ENCODE measurements around the gene NRG3.

The NRG3 gene

DNA sequence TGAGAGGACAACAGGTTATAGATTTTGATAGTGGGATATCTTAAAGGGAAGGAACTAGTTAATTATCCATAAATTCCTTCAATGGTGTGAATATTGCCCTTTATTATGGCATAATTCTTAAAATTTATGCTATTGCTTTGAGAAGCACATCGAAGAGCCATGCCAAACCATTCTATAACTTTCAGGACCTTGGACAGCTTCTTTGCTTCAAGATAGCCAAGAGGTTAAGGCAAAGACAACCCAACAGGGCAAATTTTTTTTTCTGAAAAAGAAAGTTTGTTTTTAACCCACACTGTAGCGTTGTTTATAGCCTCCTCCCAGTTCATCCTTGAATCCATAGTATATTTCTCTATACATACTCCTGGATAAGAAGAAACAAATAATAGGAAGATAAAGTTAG is 103.2 kb downstream of the NRG3 start:
- no peak overlapping the region for H3K4ac ChIP-seq (ENCODE audit: low read depth, low read length)
- DNase-seq, result peak in 1 of 2 donors; percentile 61
- H2BK5ac ChIP-seq (ENCODE audit: low read depth, low read length, poor library complexity), result no peak overlapping the region
- H3K27me3 ChIP-seq (ENCODE audit: insufficient read depth, low read length), result no peaks in the 10 kb centered on the region
- H3K79me2 ChIP-seq (ENCODE audit: control insufficient read depth, insufficient read depth, low read length, poor library complexity), result no peaks in the 10 kb centered on the region
- H3K9me3 ChIP-seq (ENCODE audit: insufficient read depth, low read depth, low read length), result no peaks in the 10 kb centered on the region
- H3K4me2 ChIP-seq (ENCODE audit: low read length), result no peak overlapping the region
- WGBS (ENCODE audit: extremely low coverage, insufficient coverage, insufficient read length), result no CpG with 5 or more reads among the region's 2 CpGs
- no peak overlapping the region for H3K9ac ChIP-seq (ENCODE audit: low read length)
- no peak overlapping the region for H3K18ac ChIP-seq (ENCODE audit: low read length)
- no peak overlapping the region for H3K14ac ChIP-seq (ENCODE audit: low read length)
- H2AK5ac ChIP-seq (ENCODE audit: low read length), result no peak overlapping the region
- H3K79me1 ChIP-seq (ENCODE audit: low read length), result no peaks in the 10 kb centered on the region
- H3K4me1 ChIP-seq (ENCODE audit: control insufficient read depth in 1 of 2, insufficient read depth in 2 of 2, low read length in 2 of 2), result no peaks in the 10 kb centered on the region
- H3K36me3 ChIP-seq (ENCODE audit: control insufficient read depth in 1 of 2, insufficient read depth in 2 of 2, low read length in 2 of 2), result no peaks in the 10 kb centered on the region
- H4K91ac ChIP-seq (ENCODE audit: low read depth, low read length), result no peak overlapping the region
- H2BK12ac ChIP-seq (ENCODE audit: low read length), result no peak overlapping the region
- H2BK120ac ChIP-seq (ENCODE audit: insufficient read depth, low read length, poor library complexity), result no peak overlapping the region
- no peak overlapping the region for H3K4me3 ChIP-seq (ENCODE audit: low read depth, low read length)
- no peak overlapping the region for H2AFZ ChIP-seq (ENCODE audit: insufficient read depth, low read length, poor library complexity)
- H3K23ac ChIP-seq (ENCODE audit: low read length), result no peak overlapping the region
- no peak overlapping the region for H3K27ac ChIP-seq (ENCODE audit: low read depth, low read length)
- no peak overlapping the region for H4K8ac ChIP-seq (ENCODE audit: low read depth, low read length)
- H4K12ac ChIP-seq (ENCODE audit: low read depth, low read length), result no peak overlapping the region

DNA sequence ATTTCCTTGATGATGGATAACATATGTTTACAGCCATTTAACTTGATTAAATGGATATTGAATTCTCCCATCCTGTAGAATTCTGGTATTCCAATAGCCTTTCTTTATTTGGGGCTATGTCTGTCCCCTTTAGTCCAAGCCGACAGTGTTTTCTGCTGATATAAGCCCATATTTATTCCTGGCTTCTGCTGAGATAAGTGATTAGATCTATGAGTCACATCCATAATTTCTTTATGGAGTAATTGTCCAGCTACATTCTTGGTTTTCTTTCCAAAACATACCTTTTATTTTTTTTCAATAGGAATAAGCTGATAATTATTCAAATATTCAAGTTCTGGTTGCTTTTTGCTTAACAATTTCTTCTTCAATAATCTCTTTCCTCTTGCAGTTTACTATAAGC is 106.7 kb downstream of the NRG3 start:
- Histone ChIP-seq H3K9me3 (ENCODE audit: insufficient read depth, low read depth, low read length) (no peaks in the 10 kb centered on the region), H3K18ac (ENCODE audit: low read length) (no peak overlapping the region), H3K27ac (ENCODE audit: low read depth, low read length) (no peak overlapping the region), H3K36me3 (ENCODE audit: control insufficient read depth in 1 of 2, insufficient read depth in 2 of 2, low read length in 2 of 2) (no peaks in the 10 kb centered on the region), H3K4me3 (ENCODE audit: low read depth, low read length) (no peak overlapping the region), H3K4me2 (ENCODE audit: low read length) (no peak overlapping the region), H3K27me3 (ENCODE audit: insufficient read depth, low read length) (no peaks in the 10 kb centered on the region), H2BK120ac (ENCODE audit: insufficient read depth, low read length, poor library complexity) (no peak overlapping the region), H3K14ac (ENCODE audit: low read length) (no peak overlapping the region), H2BK12ac (ENCODE audit: low read length) (no peak overlapping the region), H4K8ac (ENCODE audit: low read depth, low read length) (no peak overlapping the region), H3K79me2 (ENCODE audit: control insufficient read depth, insufficient read depth, low read length, poor library complexity) (no peaks in the 10 kb centered on the region), H4K91ac (ENCODE audit: low read depth, low read length) (no peak overlapping the region), H3K4ac (ENCODE audit: low read depth, low read length) (no peak overlapping the region), H3K4me1 (ENCODE audit: control insufficient read depth in 1 of 2, insufficient read depth in 2 of 2, low read length in 2 of 2) (no peaks in the 10 kb centered on the region), H2BK5ac (ENCODE audit: low read depth, low read length, poor library complexity) (no peak overlapping the region), H4K12ac (ENCODE audit: low read depth, low read length) (no peak overlapping the region), H2AFZ (ENCODE audit: insufficient read depth, low read length, poor library complexity) (no peak overlapping the region), H3K23ac (ENCODE audit: low read length) (no peak overlapping the region), H3K9ac (ENCODE audit: low read length) (no peak overlapping the region), H2AK5ac (ENCODE audit: low read length) (no peak overlapping the region), H3K79me1 (ENCODE audit: low read length) (no peaks in the 10 kb centered on the region)
- no peak for DNase-seq
- no CpG with 5 or more reads among the region's 1 CpG for WGBS (ENCODE audit: extremely low coverage, insufficient coverage, insufficient read length)

DNA sequence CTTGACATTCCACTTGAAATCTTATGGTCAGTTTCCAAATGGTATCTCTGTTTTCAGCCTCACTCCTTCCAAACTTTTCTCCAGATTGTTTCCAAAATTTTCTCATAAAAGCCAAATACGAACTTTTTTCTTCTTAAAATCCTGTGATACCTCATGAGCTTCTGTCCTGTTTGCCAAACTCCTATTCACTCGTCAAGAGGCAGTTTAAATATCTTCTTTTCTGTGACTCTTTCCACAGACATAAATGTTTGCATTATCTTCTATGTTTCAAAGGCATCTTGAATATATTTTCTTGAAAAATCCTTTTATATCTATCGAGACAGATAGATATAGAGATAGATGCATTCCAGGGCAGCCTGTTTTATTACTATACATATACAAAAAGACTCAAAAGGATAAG is 109.4 kb downstream of the NRG3 start:
- Histone ChIP-seq H3K4me2 (ENCODE audit: low read length) (no peak overlapping the region), H4K8ac (ENCODE audit: low read depth, low read length) (no peak overlapping the region), H2AFZ (ENCODE audit: insufficient read depth, low read length, poor library complexity) (no peak overlapping the region), H2BK5ac (ENCODE audit: low read depth, low read length, poor library complexity) (no peak overlapping the region), H3K9me3 (ENCODE audit: insufficient read depth, low read depth, low read length) (no peaks in the 10 kb centered on the region), H3K79me1 (ENCODE audit: low read length) (no peaks in the 10 kb centered on the region), H4K12ac (ENCODE audit: low read depth, low read length) (no peak overlapping the region), H3K27me3 (ENCODE audit: insufficient read depth, low read length) (no peaks in the 10 kb centered on the region), H2BK120ac (ENCODE audit: insufficient read depth, low read length, poor library complexity) (no peak overlapping the region), H3K4ac (ENCODE audit: low read depth, low read length) (no peak overlapping the region), H3K23ac (ENCODE audit: low read length) (no peak overlapping the region), H3K79me2 (ENCODE audit: control insufficient read depth, insufficient read depth, low read length, poor library complexity) (no peaks in the 10 kb centered on the region), H3K36me3 (ENCODE audit: control insufficient read depth in 1 of 2, insufficient read depth in 2 of 2, low read length in 2 of 2) (no peaks in the 10 kb centered on the region), H3K14ac (ENCODE audit: low read length) (no peak overlapping the region), H3K4me1 (ENCODE audit: control insufficient read depth in 1 of 2, insufficient read depth in 2 of 2, low read length in 2 of 2) (no peaks in the 10 kb centered on the region), H3K4me3 (ENCODE audit: low read depth, low read length) (no peak overlapping the region), H3K27ac (ENCODE audit: low read depth, low read length) (no peak overlapping the region), H3K9ac (ENCODE audit: low read length) (no peak overlapping the region), H4K91ac (ENCODE audit: low read depth, low read length) (no peak overlapping the region), H2AK5ac (ENCODE audit: low read length) (no peak overlapping the region), H2BK12ac (ENCODE audit: low read length) (no peak overlapping the region), H3K18ac (ENCODE audit: low read length) (no peak overlapping the region)
- DNase-seq, result no peak
- no CpG with 5 or more reads among the region's 3 CpGs for WGBS (ENCODE audit: extremely low coverage, insufficient coverage, insufficient read length)

DNA sequence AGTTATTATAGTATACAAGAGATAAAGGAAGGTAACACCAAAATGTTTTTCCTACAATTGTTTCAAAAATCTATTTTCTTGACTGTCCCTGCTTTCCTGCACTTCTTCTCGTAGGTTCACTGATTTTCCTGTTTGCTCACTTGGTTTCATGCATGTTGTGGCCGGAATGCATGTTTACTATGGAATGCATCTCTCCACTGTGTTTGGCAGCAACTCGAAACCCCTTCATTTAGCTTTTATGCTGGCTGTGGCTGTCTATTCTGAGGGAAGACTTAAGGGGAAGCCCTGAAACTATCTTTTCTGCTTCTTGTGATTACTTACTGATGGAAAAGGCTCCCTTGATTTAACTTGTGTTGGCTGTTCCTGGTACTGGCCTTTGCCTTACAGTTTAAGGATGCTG is 120.3 kb downstream of the NRG3 start:
- Histone ChIP-seq H3K79me2 (ENCODE audit: control insufficient read depth, insufficient read depth, low read length, poor library complexity) (no peaks in the 10 kb centered on the region), H4K8ac (ENCODE audit: low read depth, low read length) (no peak overlapping the region), H2BK12ac (ENCODE audit: low read length) (no peak overlapping the region), H4K12ac (ENCODE audit: low read depth, low read length) (no peak overlapping the region), H3K79me1 (ENCODE audit: low read length) (no peaks in the 10 kb centered on the region), H3K9ac (ENCODE audit: low read length) (no peak overlapping the region), H3K4me3 (ENCODE audit: low read depth, low read length) (no peak overlapping the region), H3K4me1 (ENCODE audit: control insufficient read depth in 1 of 2, insufficient read depth in 2 of 2, low read length in 2 of 2) (no peaks in the 10 kb centered on the region), H2AFZ (ENCODE audit: insufficient read depth, low read length, poor library complexity) (no peak overlapping the region), H2AK5ac (ENCODE audit: low read length) (no peak overlapping the region), H3K23ac (ENCODE audit: low read length) (no peak overlapping the region), H3K18ac (ENCODE audit: low read length) (no peak overlapping the region), H3K36me3 (ENCODE audit: control insufficient read depth in 1 of 2, insufficient read depth in 2 of 2, low read length in 2 of 2) (no peaks in the 10 kb centered on the region), H2BK5ac (ENCODE audit: low read depth, low read length, poor library complexity) (no peak overlapping the region), H3K27ac (ENCODE audit: low read depth, low read length) (no peak overlapping the region), H3K27me3 (ENCODE audit: insufficient read depth, low read length) (no peaks in the 10 kb centered on the region), H2BK120ac (ENCODE audit: insufficient read depth, low read length, poor library complexity) (no peak overlapping the region), H3K4ac (ENCODE audit: low read depth, low read length) (no peak overlapping the region), H3K14ac (ENCODE audit: low read length) (no peak overlapping the region), H3K9me3 (ENCODE audit: insufficient read depth, low read depth, low read length) (no peaks in the 10 kb centered on the region), H3K4me2 (ENCODE audit: low read length) (no peak overlapping the region), H4K91ac (ENCODE audit: low read depth, low read length) (no peak overlapping the region)
- no CpG with 5 or more reads among the region's 3 CpGs for WGBS (ENCODE audit: extremely low coverage, insufficient coverage, insufficient read length)
- DNase-seq, result no peak
